GM18867 (cell line): ENCODE data around the gene PSD2.
A peak's percentile ranks its signal among the peaks of the same experiment; 100 is the strongest.

Source experiments
- ATAC-seq: cut with Tn5 transposase; IDR thresholded peaks from one replicate; pipeline ENCODE4 v1.9.1; 2021; ENCODE audit warnings: mild to moderate bottlenecking, moderate library complexity; ENCODE audit not compliant: unreplicated experiment

The PSD2 gene

DNA sequence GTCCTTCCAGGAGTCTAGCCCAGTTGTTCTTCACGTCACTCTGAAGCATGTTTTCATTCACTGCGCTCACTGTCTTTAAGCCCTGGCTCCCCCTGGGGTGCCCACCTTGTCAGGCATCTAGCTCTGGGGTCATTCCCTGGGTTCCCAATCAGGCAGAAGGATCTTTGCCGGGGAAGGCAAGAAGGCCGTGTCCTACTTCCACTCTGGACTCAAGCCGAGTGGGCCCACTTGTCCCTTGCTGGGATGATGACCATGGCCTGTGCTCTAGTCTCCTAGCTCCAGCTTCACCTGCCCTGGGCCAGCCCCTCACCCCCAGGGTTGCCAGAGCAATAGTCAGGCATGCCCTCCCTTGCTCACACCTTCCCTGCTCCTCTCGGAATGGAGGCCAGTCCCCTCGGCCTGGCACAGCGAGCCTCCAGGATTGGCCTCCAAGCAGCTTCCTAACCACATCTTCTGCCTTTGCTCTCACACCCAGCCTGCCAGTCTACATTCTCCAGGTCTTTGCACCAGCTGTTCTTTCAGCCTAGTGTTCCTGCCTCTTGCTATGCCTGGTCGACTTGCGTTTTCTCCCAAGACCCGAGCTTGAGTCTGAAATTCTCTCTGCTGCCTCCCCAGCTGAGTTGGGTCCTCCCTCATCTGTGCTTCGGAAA, 32.2 kb upstream of the PSD2 start:
- ATAC-seq, result no peak

DNA sequence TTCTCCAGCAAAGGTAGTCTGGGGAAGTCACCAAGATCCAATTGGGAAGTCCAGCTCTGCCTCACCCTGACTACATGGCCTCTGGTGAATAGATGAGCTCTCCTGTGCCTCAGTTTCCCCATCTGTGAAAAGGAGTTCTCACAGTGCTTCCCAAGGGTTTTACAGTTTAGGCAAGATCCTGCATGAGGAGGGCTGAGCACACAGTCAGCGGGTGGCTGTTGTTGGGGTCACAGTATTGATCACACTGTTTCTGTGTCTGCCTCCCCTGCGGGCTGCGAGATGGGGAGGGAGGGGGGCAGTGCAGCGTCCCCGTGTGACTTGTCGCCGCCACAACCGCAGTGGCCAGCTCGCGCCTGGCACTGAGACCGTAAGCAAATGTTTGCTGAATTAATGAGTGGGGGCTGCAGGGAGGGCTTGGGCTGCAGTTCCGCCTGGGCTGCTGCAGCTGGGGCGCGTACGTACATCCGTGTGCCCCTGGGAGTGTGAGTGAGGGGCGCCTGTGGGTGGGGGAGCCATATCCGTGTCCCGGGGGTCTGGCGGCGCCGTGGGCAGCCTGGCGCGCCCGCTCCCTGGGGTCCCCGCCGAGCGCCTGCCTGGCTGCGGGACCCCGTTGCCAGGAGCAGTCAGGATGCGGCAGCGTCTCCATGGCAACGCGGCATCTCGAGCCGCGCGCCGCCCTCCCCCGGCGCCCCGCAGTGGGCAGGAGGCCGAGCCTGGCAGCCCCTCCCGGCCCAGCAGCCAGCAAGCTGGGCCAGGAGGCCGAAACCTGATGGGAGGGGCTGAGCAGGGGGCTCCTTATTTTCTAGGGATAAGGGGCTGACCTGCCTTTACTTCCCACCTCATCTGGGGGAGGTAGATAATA, 31.4 kb upstream of the PSD2 start:
- ATAC-seq, result no peak

DNA sequence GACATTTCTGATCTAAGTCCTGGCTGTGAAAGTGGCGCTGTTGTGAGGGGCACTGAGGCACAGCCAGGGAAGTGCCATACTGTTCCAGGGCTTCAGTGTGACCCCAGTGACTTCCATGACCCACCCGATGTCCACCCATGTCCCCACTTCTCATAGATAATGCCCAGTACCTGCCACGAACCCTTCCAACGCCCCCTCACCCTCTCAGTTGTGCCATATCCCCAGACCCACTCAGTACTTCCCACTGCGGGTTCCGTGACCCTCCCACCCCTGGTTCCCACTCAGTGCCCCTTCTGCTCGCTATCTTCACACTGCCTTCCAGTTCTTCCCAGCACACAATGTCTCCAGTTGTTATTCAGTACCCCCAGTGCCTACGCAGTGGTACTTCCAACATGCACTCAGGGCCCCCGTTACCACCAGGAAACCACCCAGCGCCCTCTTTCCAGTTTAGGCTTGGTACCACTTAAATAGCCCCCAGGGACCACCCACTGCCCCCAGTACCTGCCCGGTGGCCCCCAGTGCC, 30.7 kb upstream of the PSD2 start:
- no peak for ATAC-seq

DNA sequence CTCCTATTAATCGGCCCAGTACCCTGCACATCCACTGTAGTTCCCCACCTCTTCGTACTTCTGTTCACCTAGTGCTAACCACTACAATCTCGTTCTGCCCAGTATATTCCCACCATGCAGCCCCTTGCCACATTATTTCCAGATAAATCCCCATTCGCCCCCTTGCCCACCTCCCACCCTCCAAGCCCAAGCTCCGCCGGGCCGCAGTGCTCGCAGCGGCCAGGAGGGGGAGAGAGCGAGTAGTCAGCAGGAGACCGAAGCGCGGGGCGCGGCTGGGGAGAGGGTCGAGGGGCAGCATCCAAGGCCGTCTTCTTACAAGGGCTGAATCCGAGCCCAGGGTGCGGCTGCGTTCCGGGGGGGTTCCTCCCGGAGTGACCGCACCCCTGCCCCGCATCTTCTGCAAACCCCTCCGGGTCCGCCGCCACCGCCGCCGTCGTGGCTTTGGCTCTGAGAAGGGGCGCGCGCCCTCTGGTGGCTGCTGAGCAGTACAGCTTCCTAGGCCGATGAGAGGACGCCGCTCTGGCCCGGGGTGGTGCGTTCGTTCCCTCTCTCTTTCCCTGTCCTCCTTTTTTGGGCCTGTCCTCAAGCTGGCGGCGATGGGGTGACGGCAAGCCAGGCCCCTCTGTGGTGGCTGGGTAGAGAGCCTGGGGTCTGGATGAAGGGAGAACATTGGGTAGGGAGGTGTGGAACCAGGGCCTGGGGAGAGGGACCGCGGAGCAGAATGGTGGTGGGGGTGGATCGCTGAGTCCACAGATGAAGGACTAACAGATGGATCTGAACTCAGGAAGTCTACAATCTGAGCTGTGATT, 30.0 kb upstream of the PSD2 start:
- ATAC-seq, result peak; percentile 82

DNA sequence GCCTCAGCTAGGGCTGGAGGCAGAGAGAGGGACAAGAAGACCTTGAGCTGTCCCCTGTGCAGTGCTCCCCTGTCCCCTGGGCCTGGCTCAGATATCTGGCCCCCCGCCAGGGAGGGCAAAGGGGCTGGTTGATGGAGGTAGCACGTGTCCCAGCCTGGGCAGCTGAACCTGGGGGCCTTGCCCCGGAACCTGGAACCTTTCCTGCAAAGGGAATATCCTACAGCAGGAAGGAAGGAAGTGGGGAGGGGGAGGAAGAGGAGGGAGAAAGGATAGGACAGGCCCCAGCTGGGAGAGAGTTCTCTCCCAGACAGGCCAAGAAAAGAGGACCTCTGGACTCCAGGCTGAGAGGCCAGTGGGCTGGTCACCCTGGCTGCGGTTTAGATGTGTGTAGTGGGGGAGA, 27.6 kb upstream of the PSD2 start:
- ATAC-seq, result no peak

DNA sequence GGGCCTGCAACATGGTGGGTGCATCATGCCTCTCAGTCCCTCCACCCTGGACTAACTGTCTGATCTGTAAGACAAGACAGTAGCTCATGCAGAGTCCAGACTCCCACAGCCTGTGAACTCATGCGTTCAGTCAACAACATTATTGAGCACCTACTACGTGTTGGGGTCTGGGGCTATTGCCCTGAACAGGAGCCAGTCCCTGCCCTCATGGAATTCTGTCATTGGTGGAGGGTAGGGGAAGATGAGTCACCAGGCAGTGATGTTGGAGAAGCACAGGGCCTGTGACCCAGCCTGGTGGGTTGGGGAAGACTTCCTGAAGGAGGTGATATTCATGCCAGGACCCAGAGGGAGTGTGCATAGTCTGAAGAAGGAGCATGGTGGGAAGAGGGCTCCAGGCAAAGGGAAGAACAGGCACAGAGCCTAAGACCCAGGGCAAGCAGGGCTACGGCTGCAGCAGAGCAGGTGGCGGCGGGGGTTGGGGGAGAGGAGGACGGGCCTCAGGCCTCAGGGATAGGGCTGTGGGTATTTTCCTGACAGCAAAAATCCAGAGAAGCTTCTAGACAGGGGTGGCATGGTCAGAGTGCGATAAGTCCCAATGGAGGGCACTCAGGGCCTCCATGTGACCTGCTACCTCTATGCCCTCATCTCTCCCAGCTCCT, 26.7 kb upstream of the PSD2 start:
- ATAC-seq, result no peak

DNA sequence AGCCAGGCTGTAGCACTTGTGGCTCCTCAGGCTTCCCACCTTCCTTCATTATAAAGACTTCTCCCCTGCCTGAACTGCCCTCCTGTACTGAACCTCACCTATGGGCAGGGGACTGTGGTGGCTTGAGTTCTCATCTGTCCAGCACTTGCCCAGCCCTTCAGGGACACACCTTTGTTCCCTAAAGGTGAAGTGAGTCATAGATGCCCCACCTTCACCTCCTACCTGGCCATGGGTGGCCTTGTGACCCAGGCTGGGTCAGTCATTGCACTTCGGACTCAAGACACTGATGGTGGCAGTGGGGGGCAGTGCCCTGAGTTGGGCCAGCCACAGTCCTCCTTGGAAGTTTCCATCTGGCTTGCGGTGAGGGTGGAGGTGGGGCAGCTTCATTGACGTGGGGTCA, 26.1 kb upstream of the PSD2 start:
- ATAC-seq, result no peak

DNA sequence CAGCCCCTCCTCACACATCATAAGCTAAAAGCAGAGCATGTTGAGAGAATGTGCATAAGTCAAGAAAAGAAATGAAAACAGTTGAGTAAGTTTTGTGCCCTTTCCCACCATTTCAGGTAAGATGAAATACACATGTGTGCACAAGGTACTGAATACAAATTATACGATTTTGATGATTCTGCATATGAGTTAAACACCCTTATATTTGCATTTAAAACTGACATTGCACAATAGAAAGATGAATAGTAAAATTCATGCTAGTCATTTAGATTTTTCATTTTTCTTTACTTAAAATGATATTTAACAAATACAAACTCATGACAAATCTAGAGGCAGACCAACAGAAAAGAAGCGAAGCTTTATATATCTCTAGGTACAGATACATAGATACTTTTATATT, 24.9 kb upstream of the PSD2 start:
- no peak for ATAC-seq

DNA sequence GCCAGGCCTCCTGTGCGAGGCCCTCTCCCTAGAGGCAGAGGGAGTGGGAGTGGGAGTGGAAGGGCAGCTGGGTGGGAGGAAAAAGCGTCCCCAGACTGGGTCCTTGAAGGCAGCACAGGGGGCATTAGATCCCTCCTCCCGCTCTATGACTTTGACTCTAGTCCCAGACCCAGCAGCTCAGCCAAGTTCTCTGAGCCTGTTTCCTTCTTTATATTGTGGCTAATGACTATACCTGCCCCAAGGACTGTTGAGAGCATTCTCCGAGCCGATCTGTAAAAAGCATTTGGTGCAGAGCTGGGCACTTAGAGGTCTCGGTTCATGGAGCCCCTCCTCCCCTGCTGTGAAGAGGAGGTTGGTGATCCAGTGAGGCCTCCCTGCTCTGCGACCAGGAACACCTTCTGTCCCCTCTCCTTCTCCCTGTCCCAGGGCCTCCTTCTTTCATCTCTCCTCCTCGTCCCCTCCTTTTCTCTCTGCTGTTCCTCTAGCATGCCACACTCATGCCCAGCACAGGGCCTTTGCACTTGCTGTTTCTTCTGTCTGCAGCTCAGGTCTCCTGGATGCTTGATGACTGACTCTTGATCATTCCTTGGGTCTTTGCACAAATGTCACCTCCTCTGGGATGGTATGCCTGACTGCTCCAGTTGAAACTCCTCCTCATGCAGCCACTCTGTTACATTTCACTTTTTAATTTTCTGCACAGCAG, 23.4 kb upstream of the PSD2 start:
- ATAC-seq, result no peak

DNA sequence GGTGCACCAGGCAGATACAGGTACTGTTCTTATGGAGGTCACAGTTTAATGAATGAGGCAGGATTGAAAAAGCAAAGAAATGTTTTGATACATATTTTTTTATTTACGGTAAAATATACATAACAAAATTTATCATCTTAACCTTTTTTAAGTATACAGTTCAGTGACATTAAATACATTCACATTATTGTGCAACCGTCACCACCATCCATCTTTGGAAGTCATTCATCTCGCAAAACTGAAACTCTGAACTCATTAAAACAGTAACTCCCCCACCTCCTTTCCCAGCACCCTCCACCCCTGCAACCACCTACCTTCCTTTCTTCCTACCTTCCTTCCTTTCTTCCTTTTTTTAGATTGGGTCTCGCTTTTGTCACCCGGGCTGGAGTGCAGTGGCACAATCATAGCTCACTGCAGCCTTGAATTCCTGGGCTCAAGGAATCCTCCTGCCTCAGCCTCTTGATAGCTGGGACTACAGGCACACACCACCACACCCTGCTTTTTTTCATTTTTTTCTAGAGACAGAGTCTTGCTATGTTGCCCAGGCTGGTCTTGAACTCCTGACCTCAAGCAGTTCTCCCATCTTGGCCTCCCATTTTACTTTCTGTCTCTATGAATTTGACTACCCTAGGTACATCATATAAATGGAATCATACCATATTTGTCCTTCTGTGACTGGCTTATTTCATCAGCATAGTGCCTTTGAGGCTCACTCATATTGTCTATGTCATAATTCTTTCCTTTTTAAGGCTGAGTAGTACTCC, 22.5 kb upstream of the PSD2 start:
- ATAC-seq, result no peak

DNA sequence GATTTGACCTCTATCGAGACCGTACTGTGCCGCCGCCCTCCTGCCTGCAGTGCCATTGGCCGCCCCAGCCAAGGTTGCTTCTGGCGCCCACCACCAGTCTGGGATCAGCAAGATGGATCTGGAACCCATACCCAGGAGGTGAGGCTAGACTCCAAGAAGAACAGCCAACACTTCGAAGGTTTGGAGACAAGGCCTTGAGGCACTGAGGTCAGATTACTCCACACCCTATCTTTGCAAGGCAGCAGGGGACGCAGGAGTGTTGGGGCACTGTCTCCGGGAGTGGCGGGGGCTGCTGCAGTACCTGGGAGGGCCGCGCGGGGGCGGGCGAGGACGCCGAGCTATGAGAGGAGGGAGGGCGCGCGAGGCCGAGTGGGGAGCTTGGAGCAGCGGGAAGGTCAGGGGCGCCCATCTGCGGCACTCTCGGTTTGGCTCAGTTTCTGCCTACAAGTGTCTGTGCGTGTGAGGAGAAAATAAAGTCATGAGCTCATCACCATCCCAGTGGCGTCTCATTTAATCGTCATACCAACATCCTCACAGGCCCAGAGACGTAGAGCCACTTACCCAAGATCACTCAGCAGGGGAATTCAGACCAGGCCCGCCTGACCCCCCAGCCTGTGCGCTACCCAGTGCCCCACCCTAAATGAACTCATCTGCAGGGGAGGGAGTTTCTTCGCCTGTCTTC, 20.5 kb upstream of the PSD2 start:
- ATAC-seq, result peak; percentile 78

DNA sequence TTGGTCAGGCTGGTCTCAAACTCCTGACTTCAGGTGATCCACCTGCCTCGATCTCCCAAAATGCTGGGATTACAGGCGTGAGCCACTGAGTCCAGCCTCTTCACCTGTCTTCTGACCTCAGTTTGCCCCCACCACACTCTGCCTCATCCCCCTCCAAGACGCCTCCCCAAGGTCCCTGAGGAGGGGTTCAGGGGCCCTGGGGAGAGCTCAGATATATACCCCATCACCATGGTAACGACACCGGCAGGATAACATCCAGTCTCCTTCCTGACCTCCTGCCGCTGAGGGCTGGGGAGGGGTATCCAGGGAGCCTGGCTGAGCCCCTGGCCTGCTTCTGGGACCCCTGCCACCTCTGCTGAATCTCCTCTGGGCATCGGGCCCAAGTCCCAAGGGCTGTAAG, 19.7 kb upstream of the PSD2 start:
- ATAC-seq, result no peak

DNA sequence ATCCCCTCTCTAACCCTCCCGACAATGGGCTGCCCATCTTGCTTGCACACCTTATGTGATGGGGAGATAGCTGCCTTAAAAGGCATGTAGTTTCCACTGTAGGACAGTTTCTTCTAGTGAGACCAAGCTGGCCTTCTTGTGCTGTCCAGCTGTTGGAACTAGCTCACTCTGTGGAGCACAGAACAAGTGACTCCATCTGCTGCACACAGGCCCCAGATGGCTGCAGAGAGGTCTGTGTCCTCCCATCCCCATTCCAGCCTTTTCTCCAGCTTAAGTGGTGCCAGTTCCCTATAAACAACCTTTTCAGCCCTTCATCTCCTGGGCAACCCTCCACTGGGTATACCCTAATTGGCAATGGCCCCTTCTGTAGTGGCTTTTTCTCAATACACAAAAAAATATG, 18.7 kb upstream of the PSD2 start:
- ATAC-seq, result no peak

DNA sequence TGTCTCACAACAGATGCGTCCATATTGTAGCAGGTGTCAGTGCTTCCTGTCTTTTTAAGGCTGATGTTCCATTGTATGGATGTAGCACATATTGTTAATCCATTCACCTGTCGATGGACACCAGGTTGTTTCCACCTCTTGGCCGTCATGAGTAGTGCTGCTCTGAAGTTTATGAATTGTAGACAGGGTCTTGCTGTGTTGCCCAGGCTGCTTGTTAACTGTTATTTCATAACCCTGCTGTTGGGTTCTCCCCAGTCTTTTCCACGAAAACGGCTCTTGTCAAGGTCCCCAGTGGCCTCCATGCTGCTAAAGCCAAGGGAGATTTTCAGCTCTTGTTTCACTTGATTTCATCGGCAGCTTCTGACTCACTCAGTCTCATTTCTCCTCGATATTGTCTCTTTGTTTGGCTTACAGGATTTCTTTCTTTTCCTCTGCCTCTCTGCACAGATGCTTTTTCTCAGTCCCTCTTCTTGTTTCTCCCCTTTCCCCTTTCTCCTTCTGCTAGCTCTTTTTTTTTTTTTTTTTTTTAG, 12.1 kb upstream of the PSD2 start:
- no peak for ATAC-seq

DNA sequence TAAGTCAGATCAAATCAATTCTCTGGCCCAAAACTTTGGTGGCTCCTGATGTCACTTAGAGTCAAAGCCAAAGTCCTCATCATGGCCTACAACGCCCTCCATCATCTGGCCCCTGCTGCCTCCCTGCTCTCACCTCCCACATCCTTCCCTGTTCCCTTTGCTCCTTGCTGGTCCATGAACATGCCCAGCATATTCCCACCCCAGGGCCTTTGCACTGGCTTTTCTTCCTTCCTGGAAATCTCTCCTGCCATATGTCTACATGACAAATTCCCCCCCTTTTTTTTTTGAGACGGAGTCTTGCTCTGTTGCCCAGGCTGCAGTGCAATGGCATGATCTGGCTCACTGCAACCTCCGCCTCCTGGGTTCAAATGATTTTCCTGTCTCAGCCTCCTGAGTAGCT, 11.1 kb upstream of the PSD2 start:
- no peak for ATAC-seq

DNA sequence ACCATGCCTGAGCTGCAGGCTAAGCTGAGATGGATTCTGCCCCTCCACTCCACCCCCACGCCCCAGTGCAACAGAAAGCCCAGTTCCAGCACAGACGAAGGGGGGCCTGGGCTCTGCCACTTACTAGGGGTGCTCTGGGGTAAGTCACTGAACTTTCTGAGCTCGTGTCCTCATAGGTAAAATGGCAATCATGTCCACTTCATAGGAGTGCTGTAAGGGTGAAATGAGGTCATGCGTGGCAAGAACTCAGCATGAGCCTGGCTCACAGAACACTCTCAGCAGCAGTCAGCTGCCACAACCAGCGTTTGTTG, 8.4 kb upstream of the PSD2 start:
- no peak for ATAC-seq

DNA sequence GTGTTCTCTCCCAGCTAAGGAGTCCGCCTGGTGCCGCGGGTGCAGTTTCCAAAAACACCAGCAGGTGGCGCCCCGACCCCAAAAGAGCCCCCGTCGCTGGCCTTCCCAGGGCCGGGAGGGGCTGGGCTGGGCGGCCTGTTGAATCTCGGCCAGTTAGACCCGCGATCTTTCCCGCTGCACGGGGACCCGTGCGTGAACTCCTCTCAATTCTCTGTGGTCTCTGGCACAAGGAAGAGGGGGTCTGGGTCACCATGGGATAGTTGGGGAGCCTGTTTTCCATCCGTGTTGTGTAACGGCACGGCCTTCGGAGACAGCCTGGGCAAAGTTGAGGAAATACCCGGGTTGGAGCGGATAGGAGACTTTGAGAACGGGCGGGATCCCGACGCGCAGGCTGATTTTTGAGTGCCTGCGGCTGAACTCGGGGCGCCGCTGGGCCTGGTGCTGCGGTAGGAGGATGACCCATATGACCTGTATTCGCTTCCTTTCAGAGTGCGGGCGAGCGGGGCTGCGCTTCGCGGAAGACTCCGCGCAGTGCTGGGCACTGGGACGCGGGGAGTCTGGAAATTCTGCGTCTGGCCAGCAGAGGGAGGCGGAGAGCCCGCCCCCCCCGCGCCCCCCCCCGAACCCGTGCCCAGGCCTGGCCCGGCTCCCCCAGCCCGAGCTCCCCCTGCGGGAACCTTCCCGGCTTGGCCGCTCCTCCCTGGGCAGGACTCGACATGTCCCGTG, 7.9 kb upstream of the PSD2 start:
- ATAC-seq, result peak; percentile 81

DNA sequence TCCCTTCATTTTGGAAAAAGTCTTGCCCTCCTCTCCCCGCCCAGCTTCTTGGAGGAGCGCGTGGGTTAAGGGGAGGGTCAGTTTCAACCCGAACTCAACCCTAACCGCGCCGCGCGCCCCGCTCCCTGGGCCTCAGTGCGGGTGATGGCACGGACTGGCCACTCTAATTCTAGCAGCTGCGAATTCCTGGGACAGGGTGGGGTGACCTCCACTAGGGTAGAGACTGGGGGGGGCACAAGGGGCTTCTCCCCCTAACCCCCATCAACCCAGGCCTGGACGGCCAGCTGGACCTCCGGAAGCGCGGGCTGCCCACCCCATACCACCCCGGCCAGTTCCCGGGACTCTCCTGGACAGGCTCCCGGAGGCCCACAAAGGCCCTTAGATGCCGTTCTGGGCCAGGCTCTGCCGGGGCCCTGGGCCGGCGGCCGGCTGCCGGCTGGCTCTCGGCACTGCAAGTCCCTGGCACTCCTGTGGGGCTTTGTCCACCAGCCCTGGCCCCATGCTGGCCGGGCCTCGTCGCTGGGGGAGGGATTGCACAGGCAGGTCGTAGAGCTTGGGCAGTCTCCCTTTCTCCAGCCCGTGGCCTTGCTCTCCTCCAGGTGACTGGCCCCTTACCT, 7.2 kb upstream of the PSD2 start:
- ATAC-seq, result no peak
